GOT3 (cell line): ENCODE data around the gene TBC1D24.

ENCODE experiments used
- DNase-seq: peaks from one replicate; lab custom pipeline; 2025; ENCODE audit warnings: mixed read lengths; lab: John Stamatoyannopoulos, UW

Gene TBC1D24

GRCh38 chr16:2482708-2483534 lies 8.0 kb downstream of the TBC1D24 start:
- DNase-seq = no peak

GRCh38 chr16:2483939-2484897 lies 9.3 kb downstream of the TBC1D24 start:
- no peak for DNase-seq

- no peak for DNase-seq
Observed at GRCh38 chr16:2484898-2485508, 10.1 kb downstream of the TBC1D24 start.

GRCh38 chr16:2485811-2486507 lies 11.0 kb downstream of the TBC1D24 start:
- no peak for DNase-seq

DNA sequence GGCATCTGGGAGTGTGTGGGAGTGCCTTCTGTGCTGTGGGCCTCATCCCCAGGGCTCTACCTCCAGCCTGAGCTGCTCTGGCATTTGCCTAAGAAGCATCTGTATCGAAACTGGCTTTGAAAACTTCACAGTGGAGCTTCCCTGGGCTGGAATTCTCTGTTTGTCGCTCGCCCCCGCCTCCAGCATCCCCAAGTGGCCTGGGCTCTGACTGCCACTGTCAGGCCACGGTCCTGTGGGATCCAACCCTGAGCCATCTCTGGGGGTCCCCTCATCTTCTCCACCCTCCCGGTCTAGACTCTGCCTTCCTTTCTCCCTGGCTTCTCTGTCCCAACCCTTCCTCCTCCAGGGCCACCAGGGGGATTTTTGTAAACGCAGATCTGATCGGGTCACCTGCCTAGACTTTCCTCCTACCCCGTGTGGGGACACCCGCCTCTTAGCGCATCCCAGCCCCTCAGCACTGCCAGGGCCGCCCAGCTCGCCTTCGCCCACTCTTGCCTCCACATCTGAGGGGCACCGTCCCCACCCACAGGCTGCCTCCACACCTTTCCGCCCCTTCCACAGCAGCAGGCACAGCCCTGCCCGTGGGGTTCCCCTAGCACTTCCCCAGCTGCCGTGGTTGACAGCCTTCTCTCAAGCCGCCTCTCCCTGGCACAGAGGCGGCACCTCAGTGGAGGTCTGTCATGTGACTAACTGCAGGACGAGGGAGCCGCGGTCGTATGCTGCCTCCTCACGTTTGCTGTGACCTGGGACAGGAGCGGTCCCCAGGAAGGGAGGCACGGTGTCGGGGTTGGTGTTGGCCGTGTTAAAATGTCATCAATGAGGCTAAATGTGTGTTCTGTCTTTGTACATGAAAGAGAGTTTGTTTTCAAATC lies 12.0 kb downstream of the TBC1D24 start:
- no peak for DNase-seq

DNA sequence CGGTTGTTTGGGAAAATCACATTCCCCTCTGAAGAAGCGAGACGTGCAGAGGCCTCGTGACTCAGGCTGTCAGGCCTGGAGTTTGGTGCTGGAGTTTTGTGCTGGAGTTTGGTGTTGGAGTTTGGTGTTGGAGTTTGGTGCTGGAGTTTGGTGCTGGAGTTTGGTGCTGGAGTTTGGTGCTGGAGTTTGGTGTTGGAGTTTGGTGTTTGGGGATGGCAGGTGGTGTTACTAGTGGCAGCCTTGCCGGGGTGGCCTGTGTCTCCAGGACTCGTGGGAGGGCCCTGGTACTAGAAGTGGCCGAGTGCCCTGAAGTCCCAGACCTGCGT lies 12.6 kb downstream of the TBC1D24 start:
- DNase-seq = no peak

GRCh38 chr16:2487903-2488531 lies 13.1 kb downstream of the TBC1D24 start:
- no peak for DNase-seq

GRCh38 chr16:2489581-2489980 lies 14.7 kb downstream of the TBC1D24 start:
- no peak for DNase-seq

- DNase-seq = no peak
Observed at GRCh38 chr16:2490190-2491105, 15.5 kb downstream of the TBC1D24 start.

DNA sequence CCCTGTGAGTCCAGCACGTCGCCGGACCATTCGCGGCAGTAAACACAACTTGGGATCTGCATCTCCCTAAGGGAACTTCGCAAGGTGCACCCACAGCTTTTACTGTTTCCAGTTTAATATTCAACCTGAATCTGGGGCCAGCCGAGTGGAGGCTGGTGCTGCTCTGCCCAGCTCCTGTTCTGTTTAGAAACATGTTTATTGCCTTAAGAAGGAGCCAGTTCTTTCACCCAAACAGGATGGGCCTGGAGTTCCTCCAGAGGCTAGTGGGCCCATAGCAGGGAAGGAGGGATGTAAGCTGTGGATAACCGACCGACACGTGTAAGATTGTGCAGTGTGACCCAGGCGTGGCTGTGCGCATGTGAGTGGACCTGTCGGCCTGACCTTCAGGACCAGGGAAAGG lies 17.4 kb downstream of the TBC1D24 start:
- no peak for DNase-seq

GRCh38 chr16:2493605-2494004 lies 18.7 kb downstream of the TBC1D24 start:
- DNase-seq = no peak

GRCh38 chr16:2494616-2495015 lies 19.7 kb downstream of the TBC1D24 start:
- no peak for DNase-seq

DNA sequence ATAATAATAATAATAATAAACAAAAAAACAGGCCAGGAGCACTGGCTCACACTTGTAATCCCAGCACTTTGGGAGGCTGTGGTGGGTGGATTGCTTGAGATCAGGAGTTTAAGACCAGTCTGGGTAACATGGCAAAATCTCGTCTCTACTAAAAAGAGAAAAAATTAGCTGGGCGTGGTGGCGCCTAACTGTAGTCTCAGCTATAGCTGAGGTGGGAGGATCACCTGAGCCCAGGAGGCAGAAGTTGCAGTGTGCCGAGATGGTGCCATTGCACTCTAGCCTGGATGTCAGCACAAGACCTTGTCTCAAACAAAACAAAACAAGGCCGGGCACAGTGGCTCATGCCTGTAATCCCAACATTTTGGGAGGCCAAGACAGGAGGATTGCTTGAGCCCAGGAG lies 20.1 kb downstream of the TBC1D24 start:
- DNase-seq = no peak

GRCh38 chr16:2496223-2497115 lies 21.5 kb downstream of the TBC1D24 start:
- no peak for DNase-seq

DNA sequence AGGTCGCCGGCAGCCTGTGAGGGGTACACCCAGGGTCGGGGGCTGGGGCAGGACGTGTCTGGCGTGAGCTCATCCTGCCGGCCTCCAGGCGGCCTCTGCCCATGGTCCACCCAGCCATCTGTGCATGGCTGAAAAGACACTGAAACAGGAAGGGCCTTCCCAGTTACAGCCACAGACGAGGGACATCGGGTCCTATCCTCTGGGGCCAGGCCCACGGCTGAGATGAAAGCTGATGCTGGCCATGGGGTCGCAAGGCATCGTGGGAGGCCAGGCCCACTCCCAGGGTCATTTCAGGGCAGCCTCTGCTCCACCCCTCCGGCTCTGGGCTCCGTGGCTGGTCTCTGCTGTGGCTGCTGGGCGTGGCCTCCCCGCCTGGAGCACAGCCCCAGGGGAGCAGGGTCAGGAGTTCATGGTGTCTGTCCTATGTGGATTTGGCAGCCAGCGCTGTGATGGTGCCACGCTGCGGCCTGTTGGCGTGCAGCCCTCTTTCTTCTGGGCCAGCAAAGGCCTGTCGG lies 22.2 kb downstream of the TBC1D24 start:
- no peak for DNase-seq

- DNase-seq = no peak
Observed at GRCh38 chr16:2497695-2498484, 23.0 kb downstream of the TBC1D24 start.

DNA sequence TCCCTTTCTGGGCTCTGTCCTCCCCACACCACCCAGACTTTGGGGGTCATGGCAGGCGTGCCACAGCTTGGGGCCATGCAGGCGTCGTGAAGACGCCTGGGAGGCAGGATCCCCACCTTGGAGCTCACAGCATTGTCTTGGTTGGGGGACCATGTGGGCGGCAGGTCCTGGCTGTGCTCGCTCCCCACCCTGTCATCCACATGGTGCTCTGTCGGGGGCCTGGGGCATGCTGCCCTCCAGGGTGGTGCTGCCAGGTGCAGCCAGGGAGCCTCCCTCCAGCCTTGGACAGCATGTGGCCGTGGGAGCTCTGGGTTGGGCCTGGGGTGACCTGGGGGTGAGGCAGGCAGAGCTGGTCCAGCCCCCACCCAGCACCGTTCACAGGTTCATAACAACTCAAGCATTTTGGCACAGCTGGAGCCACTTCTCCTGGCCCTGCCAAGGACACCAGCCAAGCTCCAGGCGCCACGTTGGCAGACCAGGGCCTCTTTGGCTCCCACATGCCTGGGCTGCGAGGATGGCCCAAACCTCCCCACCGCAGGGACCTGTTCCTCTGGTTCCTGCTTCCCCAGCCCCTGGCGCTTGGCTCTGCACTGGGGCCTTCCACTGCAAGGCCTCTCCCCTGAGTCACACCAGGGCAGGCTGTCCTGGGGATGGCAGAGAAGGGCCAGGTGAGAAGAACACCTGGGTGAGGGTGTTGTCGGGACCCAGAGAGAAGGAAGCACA lies 23.8 kb downstream of the TBC1D24 start:
- no peak for DNase-seq
